IMR-90 (cell line): ENCODE data around the gene DOCK9. TPM values are rescaled to one million over a fixed set of nuclear protein-coding genes. Genes with fewer than 3 reads are reported as not detected.

Experiments used
- ATAC-seq: fragments of 200-7000 bp; cut with Tn5 transposase; 2 replicates; pipeline ENCODE4 v1.9.1; 2020; ENCODE audit warnings: low read depth, mild to moderate bottlenecking, moderate library complexity
- BruUV-seq: library from RNA; stranded (reverse); fragments of 400-500 nt; replicated peaks from 2 replicates; lab custom pipeline; 2021; lab: Mats Ljungman, UMichigan
- CTCF ChIA-PET: fragments of 300-600 bp; formaldehyde crosslinking; extraction: SDS; loops from one replicate; lab custom pipeline; 2021; ENCODE audit warnings: antibody characterized with exemption; lab: Yijun Ruan, JAX
- POLR2A ChIA-PET: fragments of 300-600 bp; sonication (Branson Sonifier 250); formaldehyde crosslinking; loops from one replicate; lab custom pipeline; 2022; ENCODE audit warnings: antibody characterized with exemption; ENCODE audit not compliant: unreplicated experiment; lab: Charles Lee
- DNase-seq: peaks from one replicate; pipeline ENCODE4 v3.0.0; 2013
- H2AFZ ChIP-seq: replicated peaks from 2 replicates; pipeline ENCODE3; 2013; ENCODE audit warnings: low read length, mild to moderate bottlenecking; ENCODE audit not compliant: poor library complexity
- H2AK5ac ChIP-seq: 2 replicates; pipeline ENCODE4 v1.6.1; 2013; ENCODE audit warnings: low read depth, low read length, inconsistent platforms
- H2AK9ac ChIP-seq: replicated peaks from 2 replicates; pipeline ENCODE3; 2013; ENCODE audit warnings: mild to moderate bottlenecking, low read depth, low read length, moderate library complexity; ENCODE audit not compliant: poor library complexity
- H2BK120ac ChIP-seq: 2 replicates; pipeline ENCODE4 v1.6.1; 2013; ENCODE audit warnings: low read depth, low read length, inconsistent platforms
- H2BK15ac ChIP-seq: 3 replicates; pipeline ENCODE4 v1.6.1; 2013; ENCODE audit warnings: low read depth, low read length, inconsistent platforms
- H2BK20ac ChIP-seq: 2 replicates; pipeline ENCODE4 v1.6.1; 2013; ENCODE audit warnings: low read depth, mild to moderate bottlenecking, inconsistent platforms, low read length, moderate library complexity
- H2BK5ac ChIP-seq: 2 replicates; pipeline ENCODE4 v1.6.1; 2013; ENCODE audit warnings: mild to moderate bottlenecking, low read depth, low read length, inconsistent platforms; ENCODE audit not compliant: poor library complexity, severe bottlenecking
- H3K14ac ChIP-seq: replicated peaks from 2 replicates; pipeline ENCODE4 v1.6.1; 2013; ENCODE audit warnings: low read depth, low read length, inconsistent platforms
- H3K18ac ChIP-seq: 2 replicates; pipeline ENCODE4 v1.6.1; 2013; ENCODE audit warnings: low read depth, low read length, control low read depth
- H3K23ac ChIP-seq: 2 replicates; pipeline ENCODE4 v1.6.1; 2013; ENCODE audit warnings: low read depth, low read length, inconsistent platforms
- H3K27ac ChIP-seq: 2 replicates; pipeline ENCODE4 v1.5.1; 2013; ENCODE audit warnings: mild to moderate bottlenecking, control low read depth, low read length; ENCODE audit not compliant: insufficient read depth
- H3K27me3 ChIP-seq: 2 replicates; pipeline ENCODE4 v1.6.1; 2013; ENCODE audit warnings: low read length; ENCODE audit not compliant: control insufficient read depth, insufficient read depth
- H3K36me3 ChIP-seq: 2 replicates; pipeline ENCODE4 v1.6.1; 2013; ENCODE audit warnings: low read length, mixed read lengths; ENCODE audit not compliant: control insufficient read depth, insufficient read depth
- H3K4ac ChIP-seq: 2 replicates; pipeline ENCODE4 v1.6.1; 2013; ENCODE audit warnings: low read depth, low read length, inconsistent platforms
- H3K4me1 ChIP-seq: 2 replicates; pipeline ENCODE4 v1.6.1; 2013; ENCODE audit warnings: low read length, mixed read lengths; ENCODE audit not compliant: control insufficient read depth, insufficient read depth
- H3K4me2 ChIP-seq: 2 replicates; pipeline ENCODE4 v1.6.1; 2013; ENCODE audit warnings: low read depth, mild to moderate bottlenecking, control low read depth, low read length, moderate library complexity
- H3K4me3 ChIP-seq: 2 replicates; pipeline ENCODE4 v1.5.1; 2013; ENCODE audit warnings: low read depth, mild to moderate bottlenecking, control low read depth, low read length, moderate library complexity; ENCODE audit not compliant: insufficient read depth
- H3K56ac ChIP-seq: 2 replicates; pipeline ENCODE4 v1.6.1; 2013; ENCODE audit warnings: low read length, inconsistent platforms; ENCODE audit not compliant: insufficient read depth; ENCODE audit errors: extremely low read depth
- H3K79me1 ChIP-seq, 2 experiments: 2 replicates each; pipeline ENCODE4 v1.6.1; 2013; ENCODE audit warnings: low read length in 2 of 2, inconsistent platforms in 1 of 2, low read depth in 1 of 2
- H3K9ac ChIP-seq: 2 replicates; pipeline ENCODE4 v1.6.1; 2013; ENCODE audit warnings: low read depth, low read length, control low read depth
- H3K9me1 ChIP-seq: 2 replicates; pipeline ENCODE4 v1.6.1; 2013; ENCODE audit warnings: low read length, inconsistent platforms; ENCODE audit not compliant: insufficient read depth
- H3K9me3 ChIP-seq: 2 replicates; pipeline ENCODE4 v1.6.1; 2013; ENCODE audit warnings: low read length; ENCODE audit not compliant: control insufficient read depth, insufficient read depth
- H4K20me1 ChIP-seq: 2 replicates; pipeline ENCODE4 v1.6.1; 2013; ENCODE audit warnings: low read length, inconsistent platforms; ENCODE audit not compliant: insufficient read depth
- H4K5ac ChIP-seq: 2 replicates; pipeline ENCODE4 v1.6.1; 2013; ENCODE audit warnings: mild to moderate bottlenecking, low read depth, low read length, control low read depth
- H4K8ac ChIP-seq, 2 experiments: 2 replicates each; pipeline ENCODE4 v1.6.1; 2013; ENCODE audit warnings: low read depth in 2 of 2, low read length in 2 of 2, control low read depth in 1 of 2, inconsistent platforms in 1 of 2
- H4K91ac ChIP-seq: 2 replicates; pipeline ENCODE4 v1.6.1; 2013; ENCODE audit warnings: low read depth, low read length, inconsistent platforms; ENCODE audit not compliant: insufficient read depth
- CTCF ChIP-seq: conservative IDR thresholded peaks from 2 replicates; pipeline ENCODE4 v1.5.1; 2012; ENCODE audit warnings: mild to moderate bottlenecking, low read depth, low read length, improper control_type of control experiment
- NFE2L2 ChIP-seq: fragments of 150-350 bp; IDR thresholded peaks from 2 replicates; pipeline ENCODE4 v1.6.1; 2016; ENCODE audit warnings: low read depth, mild to moderate bottlenecking, low read length
- RFX5 ChIP-seq: IDR thresholded peaks from 2 replicates; pipeline ENCODE4 v1.8.0; 2012; ENCODE audit warnings: low read depth, mild to moderate bottlenecking, low read length, moderate library complexity
- USF2 ChIP-seq: fragments of 150-350 bp; IDR thresholded peaks from 2 replicates; pipeline ENCODE4 v1.6.1; 2017; ENCODE audit warnings: mild to moderate bottlenecking, antibody characterized with exemption, low read length, low read depth
- WGBS, 2 experiments: methylation state at CpG; one replicate each; pipeline versions ENCODE4 v1.1.5 to v1.1.7; 2013; ENCODE audit warnings: missing lambda C conversion rate in 2 of 2; ENCODE audit not compliant: insufficient read length in 1 of 2; ENCODE audit errors: extremely low coverage in 2 of 2; 5-methylcytosine and 5-hydroxymethylcytosine counted together
- dilution Hi-C: fragments of 300-500 bp; cut with HindIII; formaldehyde crosslinking; loops from one replicate; pipeline ENCODE4 v1.14.3; 2018; ENCODE audit warnings: low sequenced_read_pairs; ENCODE audit not compliant: unreplicated experiment
- in situ Hi-C: fragments of 300-500 bp; cut with MboI; formaldehyde crosslinking; loops from 3 replicates; pipeline ENCODE4 v1.14.3; 2019; ENCODE audit warnings: low sequenced_read_pairs, inconsistent platforms, mixed read lengths
- intact Hi-C: fragments of 100-400 bp; cut with micrococcal nuclease; formaldehyde crosslinking; loops from 2 replicates; pipeline ENCODE4 v1.10.0; 2022
- polyA plus RNA-seq, 3 experiments: library from polyadenylated mRNA; depleted of rRNA; stranded (reverse); fragments of >200 nt; gene quantifications; 2 replicates each; pipeline ENCODE4 v1.2.3, GENCODE V29; 2012; ENCODE audit warnings: low replicate concordance in 1 of 3
- total RNA-seq: library from RNA; depleted of rRNA; stranded (reverse); fragments of >200 nt; gene quantifications from 2 replicates; pipeline ENCODE4 v1.2.3, GENCODE V29; 2012

DOCK9 gene
- total and polyA plus RNA-seq, 2 of the 4 experiments (the other 2 are of a cell fraction): 4.8 to 7.2 TPM

- H3K18ac ChIP-seq: no peak overlapping the region
- H3K4me1 ChIP-seq: no peaks in the 10 kb centered on the region
- no peak overlapping the region for H3K56ac ChIP-seq
- no peak overlapping the region for H2BK5ac ChIP-seq
- H3K9me3 ChIP-seq: no peaks in the 10 kb centered on the region
- H3K9ac ChIP-seq: no peak overlapping the region
- TF ChIP-seq USF2 (no peak), NFE2L2 (no peak), CTCF (no peak), RFX5 (no peak)
- intact Hi-C loops: no loop called here
- no peak overlapping the region for H2AFZ ChIP-seq
- no peak overlapping the region for H4K8ac ChIP-seq
- no peaks in the 10 kb centered on the region for H3K36me3 ChIP-seq
- DNase-seq: no peak
- no peak overlapping the region for H2AK5ac ChIP-seq
- no peak overlapping the region for H3K23ac ChIP-seq
- BruUV-seq: no TSS peak
- H3K14ac ChIP-seq: no peak overlapping the region
- no peak overlapping the region for H2BK120ac ChIP-seq
- no peak overlapping the region for H3K4ac ChIP-seq
- dilution Hi-C loops: no loop called here
- 0 out of 2 replicates have a peak, but pooled peaks cover 9% of the 10 kb centered on the region for H3K9me1 ChIP-seq
- H3K27me3 ChIP-seq: no peaks in the 10 kb centered on the region
- H3K4me3 ChIP-seq: no peak overlapping the region
- POLR2A ChIA-PET: no interaction called here
- H4K5ac ChIP-seq: no peak overlapping the region
- no peak overlapping the region for H4K91ac ChIP-seq
- no peaks in the 10 kb centered on the region for H4K20me1 ChIP-seq
- 71% methylated on average over 1 of the region's 9 CpGs; no CpG with 5 or more reads in 1 of the 2 experiments for WGBS, 2 experiments
- in situ Hi-C loops: no loop called here
- ATAC-seq: no peak
- CTCF ChIA-PET: interaction anchor here (0.8 kb wide), 1 partner anchor 39 kb away, joined by 3 read pairs; no protein-coding TSS in a partner anchor
- no peak overlapping the region for H2BK20ac ChIP-seq
- no peak overlapping the region for H2AK9ac ChIP-seq
- no peak overlapping the region for H2BK15ac ChIP-seq
- no peak overlapping the region for H3K4me2 ChIP-seq
- H3K27ac ChIP-seq: no peak overlapping the region
- no peaks in the 10 kb centered on the region for H3K79me1 ChIP-seq
Measured at GRCh38 chr13:98804336-98804855, 173.5 kb downstream of the DOCK9 start.
